HEK293 (cell line): ENCODE data around the gene IGF1R.

Source experiments
- CTCF ChIA-PET: fragments of 350-600 bp; formaldehyde crosslinking; extraction: SDS; loops from one replicate; lab custom pipeline; 2021; ENCODE audit warnings: antibody characterized with exemption; lab: Yijun Ruan, JAX
- POLR2A ChIA-PET: fragments of 300-600 bp; formaldehyde crosslinking; extraction: SDS; loops from one replicate; lab custom pipeline; 2020; ENCODE audit warnings: antibody characterized with exemption, inconsistent platforms; lab: Yijun Ruan, JAX
- H3K27ac ChIP-seq: fragments of 200-500 bp; sonication (Bioruptor generic); 2 replicates; pipeline ENCODE4 v1.5.1; 2014; ENCODE audit warnings: low read depth, low read length, control low read depth, inconsistent platforms; ENCODE audit errors: extremely low read depth
- H3K36me3 ChIP-seq, 2 experiments: fragments of 200-500 bp in 1 of 2; sonication (Bioruptor generic) in 1 of 2; 1 replicate in 1 of 2; 2 replicates in 1 of 2; pipeline ENCODE4 v1.5.1; 2014 to 2017; ENCODE audit warnings: inconsistent platforms in 2 of 2, low read length in 2 of 2; ENCODE audit not compliant: control insufficient read depth in 2 of 2, insufficient read depth in 1 of 2
- H3K4me1 ChIP-seq: fragments of 200-500 bp; sonication (Bioruptor generic); 2 replicates; pipeline ENCODE4 v1.5.1; 2014; ENCODE audit warnings: mild to moderate bottlenecking, low read length, inconsistent platforms; ENCODE audit not compliant: control insufficient read depth, insufficient read depth
- H3K4me3 ChIP-seq: 2 replicates; pipeline ENCODE4 v1.5.1; 2011; ENCODE audit warnings: low read depth, mild to moderate bottlenecking, control low read depth, low read length, moderate library complexity
- H3K9me3 ChIP-seq: fragments of 200-500 bp; sonication (Bioruptor generic); 2 replicates; pipeline ENCODE4 v1.5.1; 2014; ENCODE audit warnings: low read depth, low read length, inconsistent platforms; ENCODE audit not compliant: control insufficient read depth, insufficient read depth
- KLF10 ChIP-seq: fragments of 450-650 bp; IDR thresholded peaks from 2 replicates; pipeline ENCODE4 v1.5.1; 2018; ENCODE audit warnings: missing biosample characterization, mild to moderate bottlenecking, missing genetic modification characterization
- OSR2 ChIP-seq: fragments of 450-650 bp; formaldehyde crosslinking; IDR thresholded peaks from 2 replicates; pipeline ENCODE4 v1.5.1; 2016; ENCODE audit warnings: missing biosample characterization, missing genetic modification characterization
- OVOL3 ChIP-seq: fragments of 450-650 bp; formaldehyde crosslinking; IDR thresholded peaks from 2 replicates; pipeline ENCODE4 v1.5.1; 2016; ENCODE audit warnings: missing biosample characterization, missing genetic modification characterization
- RBAK ChIP-seq: fragments of 450-650 bp; formaldehyde crosslinking; IDR thresholded peaks from 2 replicates; pipeline ENCODE4 v1.5.1; 2016; ENCODE audit warnings: missing biosample characterization, missing genetic modification characterization
- SALL2 ChIP-seq: fragments of 450-650 bp; formaldehyde crosslinking; IDR thresholded peaks from 2 replicates; pipeline ENCODE4 v1.5.0; 2017; ENCODE audit warnings: missing biosample characterization, mild to moderate bottlenecking, missing genetic modification characterization, borderline replicate concordance
- SCRT1 ChIP-seq: fragments of 450-650 bp; formaldehyde crosslinking; IDR thresholded peaks from 2 replicates; pipeline ENCODE4 v1.5.1; 2016; ENCODE audit warnings: missing biosample characterization, missing genetic modification characterization, borderline replicate concordance
- SCRT2 ChIP-seq: fragments of 450-650 bp; formaldehyde crosslinking; IDR thresholded peaks from 2 replicates; pipeline ENCODE4 v1.5.1; 2016; ENCODE audit warnings: missing biosample characterization, missing genetic modification characterization
- WT1 ChIP-seq: fragments of 450-650 bp; formaldehyde crosslinking; IDR thresholded peaks from 2 replicates; pipeline ENCODE4 v1.5.1; 2016; ENCODE audit warnings: missing biosample characterization, missing genetic modification characterization
- ZBTB21 ChIP-seq: fragments of 450-650 bp; formaldehyde crosslinking; IDR thresholded peaks from 2 replicates; pipeline ENCODE4 v1.5.1; 2017; ENCODE audit warnings: missing biosample characterization, missing genetic modification characterization
- ZEB2 ChIP-seq: fragments of 450-650 bp; formaldehyde crosslinking; IDR thresholded peaks from 2 replicates; pipeline ENCODE4 v1.5.1; 2016; ENCODE audit warnings: missing biosample characterization, missing genetic modification characterization
- ZNF133 ChIP-seq: fragments of 450-650 bp; formaldehyde crosslinking; IDR thresholded peaks from 2 replicates; pipeline ENCODE4 v1.5.1; 2016; ENCODE audit warnings: missing biosample characterization, missing genetic modification characterization
- ZNF175 ChIP-seq: fragments of 450-650 bp; formaldehyde crosslinking; IDR thresholded peaks from 2 replicates; pipeline ENCODE4 v1.5.1; 2016; ENCODE audit warnings: missing biosample characterization, missing genetic modification characterization
- ZNF184 ChIP-seq: fragments of 450-650 bp; IDR thresholded peaks from 2 replicates; pipeline ENCODE4 v1.5.1; 2018; ENCODE audit warnings: missing biosample characterization, mild to moderate bottlenecking, missing genetic modification characterization
- ZNF2 ChIP-seq: fragments of 450-650 bp; formaldehyde crosslinking; IDR thresholded peaks from 2 replicates; pipeline ENCODE4 v1.5.1; 2016; ENCODE audit warnings: missing biosample characterization, missing genetic modification characterization
- ZNF202 ChIP-seq: fragments of 450-650 bp; formaldehyde crosslinking; IDR thresholded peaks from 2 replicates; pipeline ENCODE4 v1.5.1; 2016; ENCODE audit warnings: missing biosample characterization, missing genetic modification characterization, borderline replicate concordance
- ZNF211 ChIP-seq: fragments of 450-650 bp; formaldehyde crosslinking; IDR thresholded peaks from 2 replicates; pipeline ENCODE4 v1.5.1; 2016; ENCODE audit warnings: low read depth, missing biosample characterization, missing genetic modification characterization
- ZNF223 ChIP-seq: fragments of 450-650 bp; formaldehyde crosslinking; IDR thresholded peaks from 2 replicates; pipeline ENCODE4 v1.5.1; 2016; ENCODE audit warnings: missing biosample characterization, missing genetic modification characterization
- ZNF248 ChIP-seq: fragments of 450-650 bp; formaldehyde crosslinking; IDR thresholded peaks from 2 replicates; pipeline ENCODE4 v1.5.1; 2017; ENCODE audit warnings: missing biosample characterization, missing genetic modification characterization
- ZNF335 ChIP-seq: fragments of 450-650 bp; formaldehyde crosslinking; conservative IDR thresholded peaks from 2 replicates; pipeline ENCODE4 v1.5.1; 2016; ENCODE audit warnings: missing biosample characterization, missing genetic modification characterization
- ZNF404 ChIP-seq: fragments of 450-650 bp; formaldehyde crosslinking; IDR thresholded peaks from 2 replicates; pipeline ENCODE4 v1.5.1; 2017; ENCODE audit warnings: missing biosample characterization, missing genetic modification characterization
- ZNF521 ChIP-seq: fragments of 450-650 bp; formaldehyde crosslinking; IDR thresholded peaks from 2 replicates; pipeline ENCODE4 v1.5.1; 2017; ENCODE audit warnings: missing biosample characterization, mild to moderate bottlenecking, missing genetic modification characterization
- ZNF555 ChIP-seq: fragments of 450-650 bp; formaldehyde crosslinking; conservative IDR thresholded peaks from 2 replicates; pipeline ENCODE4 v1.5.1; 2017; ENCODE audit warnings: missing biosample characterization, mild to moderate bottlenecking, missing genetic modification characterization, inconsistent platforms
- ZNF610 ChIP-seq: fragments of 450-650 bp; formaldehyde crosslinking; IDR thresholded peaks from 2 replicates; pipeline ENCODE4 v1.5.1; 2016; ENCODE audit warnings: missing biosample characterization, missing genetic modification characterization, borderline replicate concordance
- ZNF623 ChIP-seq: fragments of 450-650 bp; formaldehyde crosslinking; IDR thresholded peaks from 2 replicates; pipeline ENCODE4 v1.5.1; 2016; ENCODE audit warnings: missing biosample characterization, missing genetic modification characterization
- ZNF776 ChIP-seq: fragments of 450-650 bp; formaldehyde crosslinking; IDR thresholded peaks from 2 replicates; pipeline ENCODE4 v1.5.0; 2017; ENCODE audit warnings: missing biosample characterization, missing genetic modification characterization, borderline replicate concordance
- TF ChIP-seq, protein P1 (sequence below): fragments of 450-650 bp; formaldehyde crosslinking; IDR thresholded peaks from 2 replicates; pipeline ENCODE4 v1.5.1; 2016; ENCODE audit warnings: missing biosample characterization, missing genetic modification characterization
- TF ChIP-seq, protein P2 (sequence below): fragments of 450-650 bp; formaldehyde crosslinking; IDR thresholded peaks from 2 replicates; pipeline ENCODE4 v1.5.1; 2016; ENCODE audit warnings: missing biosample characterization, missing genetic modification characterization
- TF ChIP-seq, protein P3 (sequence below): fragments of 450-650 bp; formaldehyde crosslinking; conservative IDR thresholded peaks from 2 replicates; pipeline ENCODE4 v1.5.1; 2016; ENCODE audit warnings: low read depth, missing biosample characterization, missing genetic modification characterization

IGF1R gene

DNA sequence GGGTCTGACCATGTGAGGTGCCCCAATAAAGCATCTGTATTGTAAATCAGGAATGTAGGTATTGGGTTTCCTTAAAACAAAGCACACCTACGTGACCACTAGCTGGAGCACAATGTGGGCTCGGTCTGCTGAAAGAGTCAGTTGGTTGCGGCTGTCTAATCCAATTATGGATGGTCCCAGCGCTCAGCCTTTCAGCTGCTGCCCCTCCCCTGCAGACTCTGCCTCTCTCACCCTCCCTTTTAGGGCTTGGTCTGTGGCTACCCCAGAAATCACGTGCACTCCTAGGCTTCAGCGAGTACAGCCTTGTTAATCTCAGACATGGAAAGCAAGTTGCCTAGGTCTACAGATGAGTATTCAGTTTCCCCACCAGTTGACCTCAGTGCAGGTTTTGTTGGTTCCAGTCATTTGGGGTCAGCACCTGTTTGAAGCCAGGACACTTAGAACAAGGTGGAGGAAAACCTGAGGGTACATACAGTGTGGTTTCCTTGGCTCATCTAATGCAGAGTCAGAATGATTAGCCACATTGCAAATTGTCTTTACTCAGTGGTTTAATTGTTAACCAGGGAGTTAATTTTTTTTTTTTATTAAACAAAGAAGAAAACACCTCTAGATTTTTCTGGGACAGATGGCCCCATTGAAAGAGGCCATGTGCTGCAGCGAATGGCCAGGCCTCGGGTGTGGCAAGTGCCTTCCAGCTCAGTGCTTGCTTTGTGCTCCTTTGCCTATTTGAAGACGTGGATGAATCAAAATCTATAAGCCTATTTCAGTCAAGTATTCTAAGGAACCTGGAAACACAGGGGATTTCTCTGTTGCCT is 137.7 kb downstream of the IGF1R start (continued):
- TF ChIP-seq ZEB2 (peak; percentile 20; the same call in 1 of the 2 replicates), KLF10 (peak; percentile 39; the same call in 1 of the 2 replicates), ZNF2 (tag by site-specific recombination) (peak; percentile 65; the same call in 1 of the 2 replicates), SCRT2 (tag by site-specific recombination) (peak; percentile 68), OVOL3 (tag by site-specific recombination) (no peak), WT1 (no peak), SCRT1 (tag by site-specific recombination) (peak; percentile 71; the same call in 1 of the 2 replicates), OSR2 (tag by site-specific recombination) (peak; percentile 46; the same call in 1 of the 2 replicates), ZNF202 (tag by site-specific recombination) (no peak)
- TF ChIP-seq, protein P1, sequence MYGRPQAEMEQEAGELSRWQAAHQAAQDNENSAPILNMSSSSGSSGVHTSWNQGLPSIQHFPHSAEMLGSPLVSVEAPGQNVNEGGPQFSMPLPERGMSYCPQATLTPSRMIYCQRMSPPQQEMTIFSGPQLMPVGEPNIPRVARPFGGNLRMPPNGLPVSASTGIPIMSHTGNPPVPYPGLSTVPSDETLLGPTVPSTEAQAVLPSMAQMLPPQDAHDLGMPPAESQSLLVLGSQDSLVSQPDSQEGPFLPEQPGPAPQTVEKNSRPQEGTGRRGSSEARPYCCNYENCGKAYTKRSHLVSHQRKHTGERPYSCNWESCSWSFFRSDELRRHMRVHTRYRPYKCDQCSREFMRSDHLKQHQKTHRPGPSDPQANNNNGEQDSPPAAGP (tag by site-specific recombination), result peak; percentile 75
- TF ChIP-seq, protein P2, sequence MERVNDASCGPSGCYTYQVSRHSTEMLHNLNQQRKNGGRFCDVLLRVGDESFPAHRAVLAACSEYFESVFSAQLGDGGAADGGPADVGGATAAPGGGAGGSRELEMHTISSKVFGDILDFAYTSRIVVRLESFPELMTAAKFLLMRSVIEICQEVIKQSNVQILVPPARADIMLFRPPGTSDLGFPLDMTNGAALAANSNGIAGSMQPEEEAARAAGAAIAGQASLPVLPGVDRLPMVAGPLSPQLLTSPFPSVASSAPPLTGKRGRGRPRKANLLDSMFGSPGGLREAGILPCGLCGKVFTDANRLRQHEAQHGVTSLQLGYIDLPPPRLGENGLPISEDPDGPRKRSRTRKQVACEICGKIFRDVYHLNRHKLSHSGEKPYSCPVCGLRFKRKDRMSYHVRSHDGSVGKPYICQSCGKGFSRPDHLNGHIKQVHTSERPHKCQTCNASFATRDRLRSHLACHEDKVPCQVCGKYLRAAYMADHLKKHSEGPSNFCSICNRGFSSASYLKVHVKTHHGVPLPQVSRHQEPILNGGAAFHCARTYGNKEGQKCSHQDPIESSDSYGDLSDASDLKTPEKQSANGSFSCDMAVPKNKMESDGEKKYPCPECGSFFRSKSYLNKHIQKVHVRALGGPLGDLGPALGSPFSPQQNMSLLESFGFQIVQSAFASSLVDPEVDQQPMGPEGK (tag by site-specific recombination), result peak; percentile 33; the same call in 1 of the 2 replicates
- TF ChIP-seq, all 188 proteins: peak for 21

DNA sequence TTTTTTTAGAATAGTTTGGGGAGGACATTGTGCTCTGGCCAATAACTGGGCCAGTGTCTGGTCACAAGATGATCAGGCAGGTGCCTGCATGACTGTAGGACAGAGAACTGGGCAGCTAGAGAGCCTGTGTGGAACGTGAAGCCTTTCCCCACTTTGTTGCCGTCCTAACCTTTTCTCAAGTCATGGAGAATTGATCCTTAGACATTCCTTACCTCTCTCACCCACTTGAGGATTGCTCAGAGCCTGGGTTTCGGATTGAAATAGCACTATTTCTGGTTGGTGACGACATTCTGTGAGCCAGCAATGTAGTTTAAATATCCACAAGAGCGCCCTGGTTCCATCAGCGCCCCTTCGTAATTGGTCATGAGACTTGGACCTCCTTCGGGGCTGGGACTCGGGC is 138.4 kb downstream of the IGF1R start:
- no peaks in the 10 kb centered on the region for H3K9me3 ChIP-seq
- H3K27ac ChIP-seq, result no peak overlapping the region
- no peak overlapping the region for H3K4me3 ChIP-seq
- ChIA-PET POLR2A (no interaction called here), CTCF (interaction anchor here (1.3 kb wide), 1 partner anchor 105 kb away, joined by 5 read pairs; no protein-coding TSS in a partner anchor)
- H3K36me3 ChIP-seq, result no peaks in the 10 kb centered on the region
- peaks cover 26% of the 10 kb centered on the region for H3K4me1 ChIP-seq
- TF ChIP-seq ZNF223 (tag by site-specific recombination), result no peak
- no peak for TF ChIP-seq SALL2
- TF ChIP-seq ZNF610, result no peak
- no peak for TF ChIP-seq ZNF211
- no peak for TF ChIP-seq ZNF404 (tag by site-specific recombination)
- TF ChIP-seq RBAK (tag by site-specific recombination), result no peak
- TF ChIP-seq ZNF184 (tag by site-specific recombination), result no peak
- no peak for TF ChIP-seq ZBTB21 (tag by site-specific recombination)
- TF ChIP-seq, protein P3, sequence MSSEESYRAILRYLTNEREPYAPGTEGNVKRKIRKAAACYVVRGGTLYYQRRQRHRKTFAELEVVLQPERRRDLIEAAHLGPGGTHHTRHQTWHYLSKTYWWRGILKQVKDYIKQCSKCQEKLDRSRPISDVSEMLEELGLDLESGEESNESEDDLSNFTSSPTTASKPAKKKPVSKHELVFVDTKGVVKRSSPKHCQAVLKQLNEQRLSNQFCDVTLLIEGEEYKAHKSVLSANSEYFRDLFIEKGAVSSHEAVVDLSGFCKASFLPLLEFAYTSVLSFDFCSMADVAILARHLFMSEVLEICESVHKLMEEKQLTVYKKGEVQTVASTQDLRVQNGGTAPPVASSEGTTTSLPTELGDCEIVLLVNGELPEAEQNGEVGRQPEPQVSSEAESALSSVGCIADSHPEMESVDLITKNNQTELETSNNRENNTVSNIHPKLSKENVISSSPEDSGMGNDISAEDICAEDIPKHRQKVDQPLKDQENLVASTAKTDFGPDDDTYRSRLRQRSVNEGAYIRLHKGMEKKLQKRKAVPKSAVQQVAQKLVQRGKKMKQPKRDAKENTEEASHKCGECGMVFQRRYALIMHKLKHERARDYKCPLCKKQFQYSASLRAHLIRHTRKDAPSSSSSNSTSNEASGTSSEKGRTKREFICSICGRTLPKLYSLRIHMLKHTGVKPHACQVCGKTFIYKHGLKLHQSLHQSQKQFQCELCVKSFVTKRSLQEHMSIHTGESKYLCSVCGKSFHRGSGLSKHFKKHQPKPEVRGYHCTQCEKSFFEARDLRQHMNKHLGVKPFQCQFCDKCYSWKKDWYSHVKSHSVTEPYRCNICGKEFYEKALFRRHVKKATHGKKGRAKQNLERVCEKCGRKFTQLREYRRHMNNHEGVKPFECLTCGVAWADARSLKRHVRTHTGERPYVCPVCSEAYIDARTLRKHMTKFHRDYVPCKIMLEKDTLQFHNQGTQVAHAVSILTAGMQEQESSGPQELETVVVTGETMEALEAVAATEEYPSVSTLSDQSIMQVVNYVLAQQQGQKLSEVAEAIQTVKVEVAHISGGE (tag by site-specific recombination), result no peak
- no peak for TF ChIP-seq ZNF776 (tag by site-specific recombination)
- no peak for TF ChIP-seq ZNF133 (tag by site-specific recombination)
- no peak for TF ChIP-seq ZNF248 (tag by site-specific recombination)
- TF ChIP-seq ZNF175, result no peak
- TF ChIP-seq ZNF555, result no peak
- no peak for TF ChIP-seq ZNF521 (tag by site-specific recombination)
- no peak for TF ChIP-seq OVOL3 (tag by site-specific recombination)
- TF ChIP-seq ZNF623, result no peak
- TF ChIP-seq ZNF335 (tag by site-specific recombination), result no peak
